NCI-H1092 treated with DMSO at 0.1 percent for 48 hours (cell line): ENCODE measurements around the gene SNRPD2.
A peak's percentile ranks its signal among the peaks of the same experiment; 100 is the strongest.

Experiments used
- DNase-seq: peaks from one replicate; lab custom pipeline; 2025; lab: John Stamatoyannopoulos, UW

The SNRPD2 gene

DNA sequence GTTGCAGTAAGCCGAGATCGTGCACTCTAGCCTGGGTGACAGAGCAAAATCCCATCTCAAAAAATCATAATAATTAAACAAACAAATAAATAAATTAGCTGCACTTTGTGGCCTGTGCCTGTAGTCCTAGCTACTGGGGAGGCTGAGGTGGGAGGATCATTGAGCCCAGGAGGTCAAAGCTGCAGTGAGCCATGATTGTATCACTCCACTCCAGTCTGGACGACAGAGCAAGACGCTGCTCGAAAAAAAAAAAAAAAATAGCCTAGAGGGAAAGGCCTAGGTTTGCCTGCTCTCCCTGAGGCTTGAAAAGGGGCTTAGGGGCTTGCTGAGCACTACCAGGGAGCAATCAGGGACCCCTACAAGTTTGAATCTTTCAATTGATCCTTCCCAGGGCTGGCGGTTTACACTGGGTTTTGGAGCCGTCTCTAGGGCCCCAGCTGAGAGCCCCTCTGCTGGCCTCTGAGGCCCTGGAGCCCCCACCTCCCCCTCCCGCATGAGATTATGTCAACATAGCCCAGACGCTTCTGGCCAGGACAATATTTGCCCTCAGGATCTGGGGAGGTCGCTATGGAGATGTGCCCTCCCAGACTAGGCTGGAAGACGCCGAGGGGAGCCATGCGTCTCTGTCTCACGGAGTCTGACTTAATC is 34.1 kb downstream of the SNRPD2 start:
- DNase-seq = peak; percentile 36

DNA sequence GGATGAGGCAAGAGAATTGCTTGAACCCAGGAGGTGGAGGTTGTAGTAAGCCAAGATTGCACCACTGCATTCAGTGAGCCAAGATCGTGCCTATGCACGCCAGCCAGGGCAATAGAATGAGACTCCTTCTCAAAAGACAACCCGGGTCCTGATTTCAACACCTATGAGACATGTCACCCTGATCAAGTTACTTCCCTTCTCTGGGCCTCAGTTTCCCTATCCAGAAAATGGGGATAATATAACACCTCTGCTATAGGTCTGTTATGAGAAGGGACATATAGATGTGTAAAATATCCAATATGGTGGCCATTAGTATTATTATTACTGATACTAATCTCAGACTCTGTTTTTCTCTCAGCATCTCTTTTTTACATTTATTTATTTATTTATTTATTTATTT is 36.7 kb downstream of the SNRPD2 start:
- no peak for DNase-seq

DNA sequence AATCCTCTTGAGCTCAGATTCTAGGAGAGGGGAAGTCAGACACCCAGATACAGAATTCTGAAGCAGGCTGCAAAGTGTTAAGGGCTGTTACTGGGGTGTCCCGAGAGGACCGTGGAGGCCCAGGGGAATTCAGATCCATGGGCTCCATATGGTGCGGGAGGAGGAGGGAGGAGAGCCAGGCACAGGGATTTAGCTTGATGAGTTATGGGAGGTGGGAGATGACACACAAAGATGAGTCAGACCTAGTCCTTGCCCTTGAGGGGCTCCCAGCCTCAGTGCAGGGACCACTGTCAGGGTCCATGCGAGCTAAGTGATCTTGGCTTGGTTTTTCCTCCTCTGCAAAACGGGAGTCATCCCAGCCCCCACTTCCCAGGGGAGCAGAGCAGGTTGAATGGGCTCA is 38.1 kb downstream of the SNRPD2 start:
- no peak for DNase-seq

DNA sequence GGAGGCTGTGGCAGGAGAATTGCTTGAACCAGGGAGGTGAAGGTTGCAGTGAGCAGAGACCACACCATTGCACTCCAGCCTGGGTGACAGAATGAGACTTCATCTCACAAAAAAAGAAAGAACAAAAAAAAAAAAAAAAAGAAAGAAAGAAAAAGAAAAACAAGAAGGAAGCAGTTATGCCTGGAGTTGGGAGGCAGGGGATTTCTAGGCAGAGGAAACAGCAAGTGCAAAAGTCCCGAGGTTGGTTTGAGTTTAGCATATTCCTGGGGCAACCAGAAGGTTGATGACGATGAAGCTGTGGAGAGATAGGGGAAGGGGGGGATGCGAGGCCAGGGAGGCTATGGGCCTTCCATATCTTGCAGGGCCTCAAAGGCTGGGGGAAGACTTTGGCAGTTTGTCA is 41.0 kb downstream of the SNRPD2 start:
- no peak for DNase-seq

DNA sequence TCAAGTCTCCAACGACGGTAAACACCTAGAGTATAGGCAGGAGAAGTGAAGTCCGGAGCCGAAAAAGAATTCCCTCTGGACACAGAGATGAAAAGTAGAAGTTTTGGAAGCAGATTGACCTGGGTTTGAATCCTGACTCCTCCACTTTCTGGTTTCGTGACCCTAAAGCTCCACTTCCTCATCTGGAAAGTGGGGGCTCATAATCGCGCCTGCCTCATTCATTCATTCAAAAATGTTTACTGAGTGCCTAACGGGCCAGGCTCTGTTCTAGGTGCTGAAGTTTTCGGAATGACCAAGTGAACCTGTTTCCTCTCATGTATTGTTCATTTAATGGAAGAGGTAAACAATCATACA is 45.4 kb downstream of the SNRPD2 start:
- DNase-seq = no peak

DNA sequence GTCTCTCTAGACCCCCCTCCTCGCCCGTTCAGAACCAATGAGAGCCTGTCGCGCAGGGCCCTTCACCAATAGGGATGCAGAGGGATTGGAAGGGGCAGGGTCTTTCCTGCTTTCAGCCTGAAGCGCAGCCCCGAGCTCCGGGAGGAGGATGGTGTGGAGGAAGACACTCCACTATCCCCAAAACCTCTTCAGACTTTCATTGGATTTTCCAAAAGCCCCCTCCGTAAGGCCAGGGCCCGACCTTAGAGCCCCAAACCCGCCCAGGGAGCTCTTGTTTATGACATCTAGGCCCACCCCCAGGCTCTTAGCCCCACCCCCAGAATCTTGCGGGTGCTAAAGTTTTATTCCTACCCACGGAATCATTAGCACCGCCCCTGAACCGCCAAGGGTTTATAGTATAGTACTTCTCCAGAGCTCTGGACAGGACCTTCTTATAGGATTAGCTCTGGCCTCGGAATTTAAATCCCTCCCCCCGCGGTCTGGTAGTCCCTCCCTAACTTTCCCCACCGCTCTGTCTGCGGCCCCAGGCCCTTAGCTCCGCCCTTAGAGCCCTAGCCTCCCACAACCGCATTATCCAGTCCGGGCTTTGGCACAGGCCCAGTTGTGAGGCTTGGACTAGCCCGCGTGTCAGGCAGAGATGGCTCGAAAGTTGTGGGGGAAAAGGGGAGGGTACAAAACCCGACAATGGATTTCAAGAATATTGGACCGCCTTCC is 46.0 kb downstream of the SNRPD2 start:
- peak; percentile 48 for DNase-seq

DNA sequence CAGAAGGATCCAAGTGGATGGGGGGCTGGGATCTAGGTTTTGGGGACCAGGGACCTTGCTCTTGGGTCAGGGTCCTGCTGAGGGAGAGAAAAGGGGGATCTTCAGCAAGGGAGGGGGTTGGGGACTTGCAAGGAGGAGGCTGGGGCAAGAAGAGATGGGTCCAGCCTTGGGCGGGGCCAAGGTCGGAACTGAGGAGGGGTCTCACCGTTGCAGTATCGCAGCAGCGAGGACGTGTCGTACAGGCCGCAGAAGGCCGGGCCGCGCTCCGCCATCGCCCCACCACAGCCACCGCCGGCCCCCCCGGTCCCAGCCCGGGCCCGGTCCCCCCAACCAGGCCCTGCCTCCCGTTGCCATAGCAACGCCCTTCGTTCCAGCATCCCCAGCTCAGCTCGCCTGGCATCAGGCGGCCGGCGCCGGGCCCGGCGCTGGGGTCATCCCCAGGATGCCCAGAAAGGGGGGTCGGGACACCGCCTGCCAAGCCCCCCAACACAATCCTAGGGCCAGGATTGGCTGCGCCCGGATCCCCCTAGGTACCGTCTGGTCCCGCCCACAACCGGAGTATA is 46.6 kb downstream of the SNRPD2 start:
- DNase-seq = no peak

DNA sequence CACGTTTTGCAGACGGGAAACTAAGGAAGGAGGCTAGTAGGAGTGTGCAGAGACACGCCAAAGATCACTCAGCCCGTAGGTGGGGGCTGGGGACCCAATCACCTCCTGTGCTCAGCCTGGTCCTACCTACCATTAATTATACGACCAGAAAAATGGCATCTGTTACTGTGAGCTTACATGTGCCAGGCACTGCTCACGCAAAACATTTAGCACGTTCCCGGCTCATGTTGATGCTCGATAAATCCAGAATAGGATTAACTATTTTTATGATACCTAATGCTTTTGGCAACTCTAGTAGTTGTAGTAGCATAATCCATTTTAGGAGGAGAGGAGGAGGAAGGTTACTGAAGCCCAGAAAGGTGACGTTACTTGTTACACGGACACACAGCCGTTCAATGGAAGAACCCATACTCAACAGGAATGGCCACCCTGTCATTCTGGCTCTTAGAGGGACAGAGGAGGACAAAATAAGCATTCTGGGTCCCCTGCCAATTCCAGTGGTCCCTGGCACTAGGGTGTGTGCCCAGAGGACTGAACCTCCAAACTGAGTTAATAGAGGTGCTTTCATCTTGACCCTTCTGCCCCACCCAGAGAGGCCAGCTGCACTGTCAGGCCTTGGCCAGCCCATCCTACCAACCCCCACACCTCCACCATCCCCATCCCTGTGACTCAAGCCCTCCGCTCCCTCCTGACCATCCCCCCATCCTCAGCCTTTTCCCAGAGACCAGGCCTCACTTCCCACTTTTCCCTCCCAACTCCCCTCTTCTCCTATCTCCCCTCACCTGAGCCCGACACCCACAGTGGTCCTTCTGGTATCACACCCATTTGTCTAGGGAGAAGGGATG is 47.6 kb downstream of the SNRPD2 start:
- no peak for DNase-seq

DNA sequence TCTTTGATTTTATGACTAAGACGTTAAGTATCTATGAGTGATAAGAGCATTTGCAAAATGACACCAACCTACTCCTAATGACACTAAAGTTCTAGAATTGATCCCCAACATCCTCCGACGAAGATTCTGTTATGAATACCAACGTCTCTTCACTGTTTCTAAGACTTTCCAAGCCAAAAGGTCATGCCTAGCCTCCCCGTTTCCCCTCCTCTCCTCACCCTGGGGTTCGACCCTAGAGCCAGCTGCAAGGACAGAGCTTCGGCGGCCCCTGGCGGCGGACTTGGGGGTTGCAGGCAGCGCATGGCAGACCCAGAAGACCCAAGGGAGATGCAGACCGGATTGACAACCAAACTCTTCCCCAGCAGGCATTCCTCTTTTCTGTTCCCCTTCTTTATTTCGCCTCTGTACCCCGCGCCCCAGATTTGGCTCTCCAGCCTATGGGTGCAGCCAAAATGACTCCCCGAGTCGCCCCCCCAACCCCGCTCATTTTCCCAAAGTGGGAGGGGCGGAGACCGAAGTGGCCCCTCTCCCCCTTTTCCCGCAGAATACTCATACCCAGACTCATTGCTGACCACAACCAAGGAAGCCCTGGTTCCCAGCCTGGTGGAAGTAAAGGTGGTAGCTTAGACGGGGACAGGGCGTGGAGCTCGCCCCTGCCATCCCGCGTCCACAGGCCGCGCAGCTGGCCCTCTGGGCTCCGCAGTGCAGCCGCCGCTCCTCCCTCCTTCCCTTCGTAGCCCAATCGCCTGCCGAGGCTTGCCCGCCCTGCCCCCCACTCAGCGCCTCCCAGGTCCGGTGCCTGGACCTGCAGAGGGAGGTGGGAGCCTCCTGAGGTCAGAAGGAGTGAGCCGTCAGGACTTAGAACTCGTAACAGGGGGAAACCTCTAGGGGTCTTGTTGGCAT is 48.5 kb downstream of the SNRPD2 start:
- DNase-seq = peak; percentile 73

DNA sequence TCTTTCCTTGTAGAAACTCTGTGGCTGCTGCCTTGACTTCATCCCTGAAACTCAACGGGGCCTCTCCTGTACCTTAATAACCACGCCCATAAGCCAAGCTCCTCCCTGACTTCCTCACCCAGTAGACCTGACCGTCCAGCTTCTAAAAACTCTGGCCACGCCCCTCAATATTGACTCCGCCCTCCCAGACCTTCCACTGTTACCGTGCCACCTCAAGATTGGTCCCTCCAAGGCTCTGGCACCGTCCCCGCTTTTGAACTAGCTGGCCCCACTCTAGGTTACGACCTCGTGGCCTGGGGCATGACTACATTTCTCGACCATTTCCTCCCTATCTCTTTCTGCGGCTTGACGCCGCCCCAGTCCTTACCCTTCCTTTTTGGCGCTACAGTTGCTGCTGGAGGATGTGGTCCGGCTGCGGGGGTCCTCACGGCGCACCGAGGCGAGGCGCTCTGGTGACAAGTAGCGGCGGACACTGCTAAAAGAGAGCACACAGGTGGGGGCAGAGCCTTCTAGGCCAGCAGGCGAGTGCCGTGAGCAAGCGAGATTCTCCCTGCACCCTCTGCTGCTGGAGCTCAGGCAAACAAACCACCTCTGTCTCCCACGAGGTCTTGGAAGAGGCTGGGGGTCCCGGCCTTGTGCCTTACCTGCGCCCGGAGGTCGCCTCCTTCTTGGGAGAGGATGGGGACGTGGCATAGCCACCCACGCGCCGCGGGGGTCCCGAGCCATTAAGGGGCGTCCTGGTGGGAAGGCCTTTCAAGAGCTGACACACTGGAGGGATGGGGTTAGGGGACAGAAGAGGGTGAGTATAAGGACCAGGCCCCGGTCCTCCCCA is 50.3 kb downstream of the SNRPD2 start:
- peak; percentile 28 for DNase-seq

DNA sequence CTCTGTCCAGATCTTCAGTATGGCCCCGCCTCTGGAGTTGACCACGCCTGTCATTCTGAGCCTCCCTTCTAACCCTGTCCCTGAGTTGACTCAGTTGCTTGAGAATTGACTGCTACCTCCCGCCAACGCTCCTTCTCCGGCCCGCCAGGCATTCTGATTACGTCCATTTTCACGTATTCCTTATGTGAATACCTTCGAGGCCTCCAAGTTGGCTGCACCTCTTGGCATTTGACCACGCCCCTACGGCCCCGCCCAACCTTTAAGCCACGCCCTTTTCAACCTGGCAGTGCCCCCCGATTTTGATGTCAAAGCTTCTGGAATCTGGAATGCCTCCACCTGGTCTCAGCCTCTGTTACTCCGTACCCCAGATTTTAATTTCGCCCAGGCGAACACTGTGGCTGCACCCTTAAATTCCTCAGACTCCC is 50.9 kb downstream of the SNRPD2 start:
- DNase-seq = no peak

DNA sequence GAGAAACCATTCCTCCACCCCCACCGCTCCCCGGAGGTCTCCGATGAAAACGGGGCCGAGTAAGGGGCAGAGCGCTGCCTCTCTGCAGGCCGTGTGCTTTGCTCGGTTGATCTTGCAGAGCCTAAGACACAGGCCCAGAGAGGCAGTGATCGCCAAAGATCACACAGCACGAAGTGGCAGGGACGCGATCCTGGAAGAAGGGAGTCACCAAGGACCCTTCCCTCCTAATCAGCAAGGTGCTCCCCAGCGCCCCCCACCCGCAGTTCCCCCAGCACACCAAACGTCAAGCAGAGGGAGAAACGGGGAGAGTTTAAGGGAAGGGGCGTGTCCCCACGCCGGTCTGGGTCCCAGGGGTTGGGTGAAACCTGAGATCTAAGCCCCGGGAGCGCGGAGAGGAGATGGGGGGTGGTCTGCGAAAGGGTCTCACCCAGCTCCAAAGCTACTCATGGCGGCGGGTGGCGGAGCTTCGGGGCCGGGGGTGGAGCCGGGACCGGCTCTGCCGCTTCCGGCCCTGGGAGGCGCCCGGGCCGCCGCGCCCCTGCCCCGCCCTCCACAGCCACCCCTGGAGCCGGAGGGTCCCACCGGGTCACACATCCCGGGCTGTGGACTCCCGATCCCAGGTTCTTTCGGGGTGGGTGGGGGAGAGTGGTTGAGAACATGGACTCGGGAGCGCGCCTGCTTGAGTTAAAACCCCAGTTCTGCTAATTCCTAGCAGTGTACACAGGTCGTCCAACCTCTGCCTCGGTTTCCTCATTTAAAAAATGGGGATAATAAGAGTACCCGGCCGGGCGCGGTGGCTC is 52.6 kb downstream of the SNRPD2 start, which contains the start of gene EML2:
Gene EML2 (minus strand): TSS at position 468 of the 800 bp plus-strand sequence. CDS start 21 bp downstream, at position 447.
- DNase-seq = peak; percentile 13

DNA sequence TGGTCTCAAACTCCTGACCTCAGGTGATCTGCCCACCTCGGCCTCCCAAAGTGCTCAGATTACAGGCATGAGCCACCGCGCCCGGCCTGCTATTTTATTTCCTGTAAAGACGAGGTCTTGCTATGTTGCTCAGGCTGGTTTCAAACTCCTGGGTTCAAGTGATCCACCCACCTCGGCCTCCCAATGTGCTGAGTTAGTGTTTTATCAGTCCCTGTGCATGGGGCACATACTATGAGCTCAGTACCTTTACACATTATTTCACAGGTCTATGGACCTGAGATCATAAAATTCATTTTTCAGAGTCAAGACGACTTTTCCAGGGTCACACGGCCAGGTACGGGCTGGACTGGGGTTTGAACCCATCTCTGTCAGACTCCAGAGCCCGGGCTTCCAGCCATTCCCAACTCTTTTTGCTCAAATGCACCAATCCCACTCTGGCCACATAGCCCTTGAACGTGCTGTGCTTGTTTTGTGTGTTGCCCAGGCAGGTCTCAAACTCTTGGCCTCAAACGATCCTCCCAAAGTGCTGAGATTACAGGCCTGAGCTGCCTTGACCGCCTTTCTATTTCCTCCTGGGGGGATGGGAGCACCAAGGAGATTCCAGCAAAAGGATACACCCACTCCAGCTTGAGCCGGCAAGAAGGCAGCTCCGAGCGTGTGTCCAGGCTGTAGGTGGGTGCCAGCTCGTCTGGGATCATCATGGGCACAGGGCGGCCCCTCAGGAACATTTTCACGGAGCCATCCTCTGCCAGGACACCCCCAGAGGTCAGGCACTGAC is 53.7 kb downstream of the SNRPD2 start:
- no peak for DNase-seq
